HG03025 (cell line): Measurements from ENCODE around the gene SEC16B.
"Not testable (repeated sequence)": the region's sequence is repeated elsewhere in the genome, so short reads cannot be mapped to it uniquely, and the experiment has no call there.

Source experiments
- ATAC-seq: cut with Tn5 transposase; IDR thresholded peaks from one replicate; pipeline ENCODE4 v1.9.1; 2021; ENCODE audit warnings: mild to moderate bottlenecking, moderate library complexity; ENCODE audit not compliant: unreplicated experiment, low FRiP score

The SEC16B gene

GRCh38 chr1:177969825-177970371, at the start of gene SEC16B:
TSS of gene SEC16B (minus strand) at chr1:177970058. CDS start at chr1:177967981, 2,077 bp downstream.
- no peak for ATAC-seq

DNA sequence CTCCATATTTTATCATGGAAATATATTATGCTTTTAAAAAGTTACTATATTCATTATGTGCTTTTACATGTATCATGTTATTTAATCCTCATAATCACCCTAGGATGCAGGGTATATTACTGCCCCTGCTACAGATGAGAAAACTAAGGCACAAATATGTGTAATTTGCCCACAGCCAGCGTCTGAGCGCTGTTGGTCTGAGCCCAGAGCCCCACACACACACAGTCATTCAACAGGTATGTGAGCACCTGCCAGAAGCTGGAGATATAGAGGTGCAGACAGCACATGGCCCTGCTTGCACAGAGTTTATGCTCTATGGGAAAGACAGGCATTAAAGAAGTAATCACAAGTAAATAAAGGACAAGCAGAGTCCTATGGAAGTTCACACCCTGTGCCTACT, 49.8 kb upstream of the SEC16B start:
- ATAC-seq = no peak

DNA sequence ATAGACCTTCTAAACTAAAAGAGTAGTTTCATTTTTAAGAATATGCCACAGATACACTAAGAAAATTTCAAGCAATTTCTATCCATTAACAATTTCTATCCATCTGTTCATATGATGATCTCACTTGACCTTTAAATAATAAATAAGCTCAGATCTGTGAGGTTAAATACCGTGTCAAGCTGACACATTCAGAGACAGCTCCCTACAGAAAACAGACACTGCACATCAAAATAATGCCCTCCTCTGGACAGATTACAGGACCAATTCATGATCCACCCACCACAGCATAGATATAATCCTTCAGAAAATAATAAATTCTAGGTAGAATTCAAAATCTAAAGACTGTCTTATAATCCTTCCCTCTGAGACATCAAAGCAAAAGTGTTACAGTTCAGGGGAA, 49.4 kb upstream of the SEC16B start:
- ATAC-seq = no peak

- no peak for ATAC-seq
Observed at GRCh38 chr1:178017517-178017916, 47.7 kb upstream of the SEC16B start.

GRCh38 chr1:178011864-178012503, 42.1 kb upstream of the SEC16B start:
- ATAC-seq = no peak

DNA sequence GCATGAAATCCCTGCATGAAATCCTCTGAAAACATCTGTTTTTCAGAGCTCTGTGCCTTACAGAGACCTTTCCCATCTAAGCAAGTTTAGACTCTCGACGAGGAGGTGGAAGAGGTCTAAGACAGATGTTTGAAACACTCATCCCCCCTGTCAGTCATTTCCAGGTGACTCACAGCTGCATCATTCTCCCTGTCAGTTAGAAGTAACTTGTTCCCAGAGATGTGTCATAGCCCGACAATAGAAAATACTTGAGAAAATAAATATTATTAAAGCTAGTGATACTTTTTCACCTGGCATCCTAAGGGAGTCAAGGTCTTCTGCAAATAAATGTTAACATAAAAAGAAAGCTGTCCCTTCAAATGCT, 41.6 kb upstream of the SEC16B start:
- ATAC-seq = no peak

DNA sequence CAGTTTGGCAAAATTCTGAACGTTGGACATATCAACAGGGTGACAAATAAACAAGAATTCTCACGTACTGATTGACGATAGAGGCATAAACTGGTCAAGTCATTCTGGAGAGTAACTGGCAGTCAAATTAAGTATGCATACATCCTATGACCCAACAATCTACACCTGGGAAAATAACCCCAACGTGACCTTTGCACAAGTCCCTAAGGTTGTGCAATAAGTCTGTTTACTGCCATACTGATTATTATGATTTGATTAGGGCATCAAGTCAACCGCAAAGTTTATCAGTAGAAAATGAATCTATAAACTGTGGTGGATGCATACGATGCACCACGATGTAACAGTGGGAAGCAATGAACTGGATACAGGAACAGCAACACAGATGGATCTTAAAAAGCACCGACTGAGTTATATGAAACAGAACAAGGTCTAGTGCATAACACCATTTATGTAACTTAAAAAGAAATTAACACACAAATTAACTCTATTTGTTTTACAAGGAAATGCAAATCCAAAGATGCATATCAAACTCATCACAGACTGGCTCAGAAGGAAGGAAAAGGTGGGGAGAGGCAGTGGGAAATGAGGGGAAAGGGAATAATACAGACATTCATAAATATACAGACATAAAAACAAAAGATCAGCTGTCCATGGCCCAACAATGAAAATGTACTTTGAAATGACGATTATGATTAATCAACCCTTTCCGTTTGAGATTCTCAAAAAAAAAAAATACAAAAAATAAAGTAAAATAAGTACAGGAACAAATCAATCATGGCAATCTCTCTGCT, 41.0 kb upstream of the SEC16B start:
- no peak for ATAC-seq

GRCh38 chr1:178006043-178006442, 36.2 kb upstream of the SEC16B start:
- no peak for ATAC-seq

DNA sequence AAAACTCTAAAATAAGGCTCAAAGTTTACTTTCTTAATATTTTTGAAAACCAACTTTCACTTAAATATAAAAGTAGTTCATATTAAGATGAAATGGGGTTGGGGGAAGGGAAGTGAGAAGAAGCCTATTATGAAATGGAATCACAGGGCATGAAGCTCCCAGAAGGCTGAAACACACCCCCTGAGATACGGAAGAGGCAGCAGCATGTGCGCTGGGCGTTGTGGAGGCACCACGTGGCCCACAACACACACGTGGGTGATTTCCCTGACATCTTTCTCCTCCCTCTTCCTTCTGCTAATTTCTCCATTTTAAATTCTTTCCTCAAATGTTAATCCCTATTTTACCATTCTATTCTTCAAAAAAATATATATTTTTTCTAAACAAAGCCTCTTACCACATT, 35.6 kb upstream of the SEC16B start:
- ATAC-seq = no peak

- ATAC-seq = no peak
Observed at GRCh38 chr1:178004926-178005391, 35.1 kb upstream of the SEC16B start.

DNA sequence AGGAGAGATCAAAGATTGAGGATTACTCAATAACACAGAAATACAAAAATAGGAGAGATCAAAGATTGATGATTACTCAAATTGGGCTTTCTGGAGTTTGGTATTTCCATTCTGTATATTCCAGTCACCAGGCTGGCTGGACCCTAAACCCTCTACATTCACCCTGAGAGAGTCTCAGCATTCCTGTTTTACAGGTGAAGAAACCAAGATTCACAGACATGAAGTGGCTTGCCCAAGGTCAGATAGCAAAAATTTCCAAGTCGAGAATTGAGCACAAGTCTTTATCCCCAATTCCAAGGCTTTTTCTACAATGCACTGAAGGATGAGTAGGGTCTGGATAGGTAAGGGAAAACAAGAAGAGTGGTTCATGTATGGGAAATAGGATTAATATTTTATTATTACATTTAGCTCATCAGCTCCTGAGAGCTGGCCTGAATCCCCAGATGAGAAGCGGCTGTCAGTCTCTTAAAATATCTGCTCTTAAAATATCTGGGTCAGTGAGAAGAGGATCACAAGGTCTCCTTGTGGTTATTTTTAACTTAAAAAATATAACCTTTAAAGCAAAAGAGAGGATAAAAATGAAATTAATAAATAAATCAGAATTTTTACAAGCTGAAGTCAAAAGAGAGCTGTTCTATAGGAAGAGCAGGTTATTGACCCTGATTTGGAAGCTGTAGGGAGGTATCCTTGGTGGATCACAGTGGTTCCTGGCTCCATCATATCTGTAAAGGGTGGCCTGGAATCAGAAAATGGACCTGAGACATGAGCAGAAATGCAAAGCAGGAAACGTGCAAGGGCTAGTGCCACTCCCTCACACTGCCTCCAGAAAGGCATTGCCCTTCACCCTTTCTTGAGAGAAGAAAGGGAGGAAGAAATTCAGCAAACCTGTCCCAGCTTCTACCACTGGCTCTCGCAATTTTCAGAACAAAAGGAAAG, 29.1 kb upstream of the SEC16B start:
- no peak for ATAC-seq

- no peak for ATAC-seq
Observed at GRCh38 chr1:177996957-177997356, 27.1 kb upstream of the SEC16B start.

- no peak for ATAC-seq
Observed at GRCh38 chr1:177995369-177995768, 25.5 kb upstream of the SEC16B start.

GRCh38 chr1:177986281-177986680, 16.4 kb upstream of the SEC16B start:
- ATAC-seq = not testable (repeated sequence)

DNA sequence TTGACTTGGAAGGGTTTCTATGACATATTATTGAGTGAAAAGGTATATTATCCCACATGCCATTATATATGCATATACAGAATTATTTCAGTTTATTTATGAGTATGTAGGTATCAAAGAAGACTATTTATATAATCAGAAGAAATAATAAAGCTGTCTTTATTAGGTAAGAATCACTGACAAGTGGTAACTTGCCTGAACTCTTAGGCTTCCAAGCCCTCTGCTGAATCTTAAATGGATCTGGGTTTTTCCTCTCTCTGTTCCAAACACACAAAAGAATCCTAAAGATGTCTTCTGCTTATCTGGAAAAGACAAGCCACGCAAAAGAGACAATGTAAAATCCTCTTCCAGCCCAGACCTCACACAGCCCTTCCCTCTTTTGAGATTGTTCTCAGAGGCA, 14.9 kb upstream of the SEC16B start:
- no peak for ATAC-seq

DNA sequence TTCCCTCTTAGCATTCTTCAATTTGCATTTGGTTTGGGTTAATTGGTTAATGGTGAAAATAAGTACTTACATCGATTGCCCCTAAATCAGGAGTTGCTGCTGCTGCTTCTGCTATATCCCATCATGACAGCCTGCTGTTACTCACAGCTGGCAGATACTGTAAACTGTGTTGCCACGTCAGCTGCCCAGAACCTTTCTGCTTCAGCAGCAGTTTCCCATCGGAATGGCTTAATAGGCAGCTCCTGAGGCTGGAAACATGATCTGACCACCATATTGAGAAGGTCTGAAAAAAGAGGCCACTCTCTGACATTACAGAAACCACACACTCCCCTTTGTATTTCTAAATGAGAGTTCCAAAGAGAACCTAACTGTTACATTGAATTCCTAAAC, 14.3 kb upstream of the SEC16B start:
- ATAC-seq = no peak

GRCh38 chr1:177983482-177984135, 13.8 kb upstream of the SEC16B start:
- ATAC-seq = no peak

- ATAC-seq = no peak
Observed at GRCh38 chr1:177983077-177983476, 13.2 kb upstream of the SEC16B start.

- no peak for ATAC-seq
Observed at GRCh38 chr1:177981200-177981599, 11.3 kb upstream of the SEC16B start.

GRCh38 chr1:177979272-177979671, 9.4 kb upstream of the SEC16B start:
- no peak for ATAC-seq
